Nephron progenitor cell (in vitro differentiated cells): ENCODE results near the gene ARHGAP26.

ENCODE experiments used
- DNase-seq: peaks from one replicate; pipeline ENCODE4 v3.0.0; 2021
- H3K27ac Mint-ChIP-seq: 2 replicates; pipeline ENCODE4 v1.8.0; 2021; ENCODE audit warnings: mild to moderate bottlenecking, moderate library complexity, mixed read lengths
- H3K27me3 Mint-ChIP-seq: 2 replicates; pipeline ENCODE4 v1.8.0; 2021; ENCODE audit warnings: mild to moderate bottlenecking, low read depth, mixed read lengths; ENCODE audit not compliant: poor library complexity
- H3K36me3 Mint-ChIP-seq: 2 replicates; pipeline ENCODE4 v1.8.0; 2021; ENCODE audit warnings: low read depth, mixed read lengths
- H3K4me1 Mint-ChIP-seq: 2 replicates; pipeline ENCODE4 v1.8.0; 2021; ENCODE audit warnings: mixed read lengths
- H3K4me3 Mint-ChIP-seq: 2 replicates; pipeline ENCODE4 v1.8.0; 2021; ENCODE audit warnings: mild to moderate bottlenecking, moderate library complexity, mixed read lengths
- H3K9me3 Mint-ChIP-seq: 2 replicates; pipeline ENCODE4 v1.8.0; 2021; ENCODE audit warnings: mild to moderate bottlenecking, moderate library complexity, mixed read lengths
- TF ChIP-seq, protein P1 (sequence below): fragments of 200-600 bp; sonication (generic); IDR thresholded peaks from 2 replicates; pipeline ENCODE4 v1.5.0; 2021; ENCODE audit warnings: antibody characterized with exemption

ARHGAP26 gene

DNA sequence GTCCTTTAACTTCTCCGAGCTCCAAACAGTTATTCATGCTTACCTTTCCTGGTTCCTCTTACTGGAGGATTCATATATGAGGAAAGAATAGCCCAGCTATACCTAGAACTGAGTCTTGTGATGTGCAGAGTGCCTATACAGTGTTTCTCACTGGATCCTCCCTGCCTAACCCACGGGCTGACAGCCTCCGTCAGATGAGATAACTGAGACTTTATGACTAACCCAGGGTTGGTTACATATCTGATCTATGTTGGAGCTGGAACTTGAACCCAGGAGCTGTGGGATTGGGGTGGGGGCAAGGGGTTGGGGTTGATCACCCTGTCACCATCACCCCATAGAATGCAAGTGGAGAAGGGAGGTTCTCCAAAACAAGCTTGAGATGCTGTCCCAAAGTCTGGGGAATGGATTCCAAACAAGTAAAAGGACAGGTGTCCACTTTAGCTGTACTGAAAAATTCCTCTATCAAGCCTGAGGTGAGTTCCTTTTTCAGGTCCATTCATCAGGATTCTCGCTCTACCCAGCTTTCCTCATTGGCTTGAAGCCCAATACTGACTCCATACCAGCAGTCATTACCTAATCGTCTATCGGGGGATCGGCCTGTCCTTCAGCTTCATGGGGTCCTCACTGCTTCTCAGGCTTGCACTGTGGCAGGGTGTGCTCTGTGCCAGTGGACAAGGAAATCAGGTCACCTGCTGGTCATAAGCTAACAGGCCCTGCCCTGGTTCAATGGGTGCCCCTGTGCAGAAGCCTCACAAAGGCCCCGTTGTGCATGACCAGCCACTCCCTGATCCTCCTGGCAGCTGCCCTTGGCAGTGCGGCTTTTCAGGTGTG, 100.6 kb downstream of the ARHGAP26 start:
- Mint-ChIP-seq H3K27me3 (peaks cover 2% of the 10 kb centered on the region), H3K9me3 (no peaks in the 10 kb centered on the region), H3K4me1 (peaks cover 14% of the 10 kb centered on the region), H3K4me3 (no peak overlapping the region), H3K27ac (no peak overlapping the region), H3K36me3 (no peaks in the 10 kb centered on the region)
- DNase-seq = no peak
- TF ChIP-seq, protein P1, sequence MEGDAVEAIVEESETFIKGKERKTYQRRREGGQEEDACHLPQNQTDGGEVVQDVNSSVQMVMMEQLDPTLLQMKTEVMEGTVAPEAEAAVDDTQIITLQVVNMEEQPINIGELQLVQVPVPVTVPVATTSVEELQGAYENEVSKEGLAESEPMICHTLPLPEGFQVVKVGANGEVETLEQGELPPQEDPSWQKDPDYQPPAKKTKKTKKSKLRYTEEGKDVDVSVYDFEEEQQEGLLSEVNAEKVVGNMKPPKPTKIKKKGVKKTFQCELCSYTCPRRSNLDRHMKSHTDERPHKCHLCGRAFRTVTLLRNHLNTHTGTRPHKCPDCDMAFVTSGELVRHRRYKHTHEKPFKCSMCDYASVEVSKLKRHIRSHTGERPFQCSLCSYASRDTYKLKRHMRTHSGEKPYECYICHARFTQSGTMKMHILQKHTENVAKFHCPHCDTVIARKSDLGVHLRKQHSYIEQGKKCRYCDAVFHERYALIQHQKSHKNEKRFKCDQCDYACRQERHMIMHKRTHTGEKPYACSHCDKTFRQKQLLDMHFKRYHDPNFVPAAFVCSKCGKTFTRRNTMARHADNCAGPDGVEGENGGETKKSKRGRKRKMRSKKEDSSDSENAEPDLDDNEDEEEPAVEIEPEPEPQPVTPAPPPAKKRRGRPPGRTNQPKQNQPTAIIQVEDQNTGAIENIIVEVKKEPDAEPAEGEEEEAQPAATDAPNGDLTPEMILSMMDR = no peak

GRCh38 chr5:142871363-142872193, 101.4 kb downstream of the ARHGAP26 start:
- DNase-seq = no peak
- no peak overlapping the region for H3K4me3 Mint-ChIP-seq
- H3K9me3 Mint-ChIP-seq = no peaks in the 10 kb centered on the region
- H3K4me1 Mint-ChIP-seq = peaks cover 14% of the 10 kb centered on the region
- H3K36me3 Mint-ChIP-seq = no peaks in the 10 kb centered on the region
- H3K27ac Mint-ChIP-seq = no peak overlapping the region
- TF ChIP-seq, protein P1 = no peak
- H3K27me3 Mint-ChIP-seq = peaks cover 2% of the 10 kb centered on the region

GRCh38 chr5:142872217-142872616, 102.0 kb downstream of the ARHGAP26 start:
- Mint-ChIP-seq H3K27ac (no peak overlapping the region), H3K9me3 (no peaks in the 10 kb centered on the region), H3K4me1 (peaks cover 8% of the 10 kb centered on the region), H3K4me3 (no peak overlapping the region), H3K36me3 (no peaks in the 10 kb centered on the region), H3K27me3 (peaks cover 4% of the 10 kb centered on the region)
- TF ChIP-seq, protein P1 = no peak
- no peak for DNase-seq

DNA sequence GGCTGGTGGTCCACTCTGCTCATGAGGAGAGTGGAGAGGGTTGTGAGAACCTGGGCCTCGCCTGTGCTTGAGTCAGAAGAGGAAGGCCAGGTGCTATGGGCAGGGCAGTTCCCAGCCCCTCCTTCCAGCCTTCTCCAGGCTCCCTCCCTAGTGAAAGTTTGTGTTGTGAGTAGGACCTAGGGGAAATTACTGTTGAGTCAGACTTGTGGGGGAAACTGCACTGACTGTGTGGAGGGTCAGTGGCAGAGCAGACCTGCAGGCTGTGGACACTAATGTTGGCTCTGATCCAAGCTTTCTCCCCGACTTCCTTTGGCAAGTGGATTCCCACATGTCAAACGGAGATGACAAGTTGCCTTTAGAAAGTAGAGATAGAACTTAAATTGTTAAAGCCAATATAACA, 102.6 kb downstream of the ARHGAP26 start:
- Mint-ChIP-seq H3K4me1 (peaks cover 7% of the 10 kb centered on the region), H3K9me3 (no peaks in the 10 kb centered on the region), H3K27ac (no peak overlapping the region), H3K36me3 (no peaks in the 10 kb centered on the region), H3K4me3 (no peak overlapping the region), H3K27me3 (peaks cover 7% of the 10 kb centered on the region)
- TF ChIP-seq, protein P1 = no peak
- no peak for DNase-seq

DNA sequence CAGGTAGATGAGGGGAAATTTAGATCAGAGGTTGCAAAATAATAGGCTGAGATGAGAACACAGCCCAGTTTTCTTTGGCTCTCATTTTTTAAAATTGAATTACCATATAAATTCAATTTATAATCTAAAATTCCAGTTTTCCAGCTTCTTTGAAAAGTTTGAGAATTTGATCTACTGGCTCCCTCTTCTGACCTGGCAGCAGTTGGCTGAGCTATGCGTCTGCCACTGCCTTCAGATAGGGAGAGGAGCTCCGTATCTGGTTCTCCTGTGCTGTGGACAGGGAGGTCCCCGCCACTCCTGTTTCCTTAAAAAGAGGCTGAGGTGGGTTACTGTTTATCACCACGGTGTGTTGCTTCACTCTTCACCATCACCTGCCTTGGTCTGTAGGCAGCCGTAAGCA, 103.7 kb downstream of the ARHGAP26 start:
- Mint-ChIP-seq H3K36me3 (no peaks in the 10 kb centered on the region), H3K27me3 (peaks cover 7% of the 10 kb centered on the region), H3K27ac (no peak overlapping the region), H3K4me1 (peaks cover 14% of the 10 kb centered on the region), H3K9me3 (no peaks in the 10 kb centered on the region), H3K4me3 (no peak overlapping the region)
- DNase-seq = no peak
- TF ChIP-seq, protein P1 = no peak
